GM12878 (cell line): ENCODE results near the gene ARHGEF3. TPM values are rescaled to one million over a fixed set of nuclear protein-coding genes. Genes with fewer than 3 reads are reported as not detected.
A peak's percentile ranks its signal among the peaks of the same experiment; 100 is the strongest.

ENCODE experiments used
- ASH2L ChIP-seq: fragments of 300-600, 200-600 bp; sonication (generic); IDR thresholded peaks from 2 replicates; pipeline ENCODE4 v1.6.1; 2017; ENCODE audit warnings: low read depth, mild to moderate bottlenecking, borderline replicate concordance
- CBX3 ChIP-seq: fragments of 200-600 bp; sonication (generic); IDR thresholded peaks from 2 replicates; pipeline ENCODE4 v1.6.1; 2016; ENCODE audit warnings: low read depth, borderline replicate concordance
- EED ChIP-seq: sonication (generic); IDR thresholded peaks from 2 replicates; pipeline ENCODE4 v1.6.1; 2016; ENCODE audit warnings: antibody characterized with exemption, low read depth
- EP300 ChIP-seq, 2 experiments: fragments of 150-350 bp in 1 of 2; IDR thresholded peaks; 2 replicates each; pipeline ENCODE4 v1.6.1; 2011 to 2012; ENCODE audit warnings: low read depth in 2 of 2, low read length in 2 of 2, borderline replicate concordance in 1 of 2, improper control_type of control experiment in 1 of 2, inconsistent platforms in 1 of 2; ENCODE audit not compliant: control insufficient read depth in 1 of 2
- ETV6 ChIP-seq, 2 experiments: fragments of 450-650 bp in 1 of 2; IDR thresholded peaks in 1 of 2; conservative IDR thresholded peaks in 1 of 2; 2 replicates each; pipeline ENCODE4 v1.6.1; 2014; ENCODE audit warnings: antibody characterized with exemption in 1 of 2, borderline replicate concordance in 1 of 2, low read depth in 1 of 2, mild to moderate bottlenecking in 1 of 2, moderate library complexity in 1 of 2
- MYC ChIP-seq: IDR thresholded peaks from 2 replicates; pipeline ENCODE4 v1.6.1; 2011; ENCODE audit warnings: mild to moderate bottlenecking, low read length, moderate library complexity, inconsistent platforms; ENCODE audit not compliant: insufficient read depth, insufficient replicate concordance, insufficient read length, severe bottlenecking
- NBN ChIP-seq: fragments of 450-650 bp; IDR thresholded peaks from 2 replicates; pipeline ENCODE4 v1.6.1; 2016
- NFYB ChIP-seq: IDR thresholded peaks from 2 replicates; pipeline ENCODE4 v1.6.1; 2011; ENCODE audit warnings: low read depth, mild to moderate bottlenecking, low read length, improper control_type of control experiment, moderate library complexity; ENCODE audit not compliant: insufficient read depth
- PBX3 ChIP-seq: IDR thresholded peaks from 2 replicates; pipeline ENCODE4 v1.6.1; 2011; ENCODE audit warnings: mild to moderate bottlenecking, low read depth, low read length, moderate library complexity; ENCODE audit not compliant: insufficient replicate concordance
- PRDM15 ChIP-seq: fragments of 450-650 bp; formaldehyde crosslinking; IDR thresholded peaks from 2 replicates; pipeline ENCODE4 v1.4.0; 2020; ENCODE audit warnings: mild to moderate bottlenecking, moderate library complexity
- RAD21 ChIP-seq: IDR thresholded peaks from 2 replicates; pipeline ENCODE4 v1.6.1; 2011; ENCODE audit warnings: mild to moderate bottlenecking, low read depth, low read length, moderate library complexity; ENCODE audit not compliant: insufficient read depth
- RB1 ChIP-seq: fragments of 450-650 bp; formaldehyde crosslinking; IDR thresholded peaks from 2 replicates; pipeline ENCODE4 v1.6.1; 2017; ENCODE audit warnings: mild to moderate bottlenecking, borderline replicate concordance
- RFX5 ChIP-seq: IDR thresholded peaks from 2 replicates; pipeline ENCODE4 v1.6.1; 2011; ENCODE audit warnings: low read depth, low read length, improper control_type of control experiment
- SKIL ChIP-seq: fragments of 450-650 bp; IDR thresholded peaks from 2 replicates; pipeline ENCODE4 v1.6.1; 2017; ENCODE audit warnings: mild to moderate bottlenecking, low read depth, inconsistent platforms; ENCODE audit not compliant: poor library complexity, severe bottlenecking
- SREBF1 ChIP-seq: IDR thresholded peaks from 2 replicates; pipeline ENCODE4 v1.6.1; 2012; ENCODE audit warnings: mild to moderate bottlenecking, low read length
- STAT1 ChIP-seq: fragments of 450-650 bp; conservative IDR thresholded peaks from 2 replicates; pipeline ENCODE4 v1.6.1; 2014; ENCODE audit warnings: antibody characterized with exemption, mild to moderate bottlenecking
- USF1 ChIP-seq: IDR thresholded peaks from 2 replicates; pipeline ENCODE4 v1.6.1; 2011; ENCODE audit warnings: borderline replicate concordance, low read depth, mild to moderate bottlenecking, moderate library complexity, mixed read lengths, low read length; ENCODE audit not compliant: insufficient read depth; ENCODE audit errors: extremely low read length
- WRNIP1 ChIP-seq: IDR thresholded peaks from 2 replicates; pipeline ENCODE4 v1.6.1; 2011; ENCODE audit warnings: low read depth, low read length, improper control_type of control experiment, borderline replicate concordance
- ZBTB33 ChIP-seq: fragments of 450-650 bp; IDR thresholded peaks from 2 replicates; pipeline ENCODE4 v1.6.1; 2017; ENCODE audit warnings: mild to moderate bottlenecking
- polyA plus RNA-seq, 11 experiments: library from polyadenylated mRNA; depleted of rRNA in 4 of 11; unstranded in 6 of 11; stranded (reverse) in 5 of 11; fragments of >200 nt; fragmentation: Nextera tagmentation in 4 of 11; fragmentation: Illumina TruSeq in 1 of 11; extraction: Ambion mirVana in 4 of 11; extraction: Trizol in 1 of 11; gene quantifications; 1 replicate in 1 of 11; 2 replicates in 10 of 11; pipeline versions ENCODE4 v1.2.1 to v1.2.3, GENCODE V29; 2011 to 2016; ENCODE audit warnings: inconsistent platforms in 2 of 11, missing spikeins in 2 of 11, low read depth in 1 of 11
- total RNA-seq, 4 experiments: library from RNA; depleted of rRNA in 3 of 4; stranded (reverse); fragments of >200 nt in 3 of 4; fragmentation: Illumina TruSeq in 1 of 4; extraction: Trizol in 1 of 4; gene quantifications; 2 replicates each; pipeline versions ENCODE4 v1.2.1 to v1.2.3, GENCODE V29; 2013 to 2021

Gene ARHGEF3
- total and polyA plus RNA-seq, 10 of the 15 experiments (the other 5 are each of a cell fraction or from before 2014, with no cell fraction given): 21.8 to 78.7 (median 56.2) TPM

- no peak for TF ChIP-seq EED
- no peak for TF ChIP-seq NFYB
- no peak for TF ChIP-seq SREBF1
- no peak for TF ChIP-seq EP300 (IDR thresholded peaks at IDR 0.05; ENCODE audit: borderline replicate concordance in 1 of 2, control insufficient read depth in 1 of 2, low read depth in 2 of 2, low read length in 2 of 2)
- no peak for TF ChIP-seq CBX3
- no peak for TF ChIP-seq MYC
- no peak for TF ChIP-seq PBX3
- TF ChIP-seq ASH2L: no peak
- TF ChIP-seq SKIL: no peak
- no peak for TF ChIP-seq WRNIP1
- TF ChIP-seq STAT1: no peak
- no peak for TF ChIP-seq RFX5
- TF ChIP-seq PRDM15 (CRISPR knock-in tag): no peak
- no peak for TF ChIP-seq USF1
- TF ChIP-seq ETV6 (conservative IDR thresholded peaks at IDR 0.05 in 1 of 2, IDR thresholded peaks at IDR 0.05 in 1 of 2; ENCODE audit: borderline replicate concordance in 1 of 2, low read depth in 1 of 2): no peak
- no peak for TF ChIP-seq RB1
- TF ChIP-seq NBN: peak; percentile 71; the same call in 1 of the 2 replicates
- TF ChIP-seq RAD21: no peak
- TF ChIP-seq ZBTB33: no peak
These were observed 13.9 kb downstream of the ARHGEF3 start (continued) for GRCh38 chr3:56787784-56788256.
